Measurements from ENCODE around the gene CFAP70. TPM values are rescaled to one million over a fixed set of nuclear protein-coding genes. Genes with fewer than 3 reads are reported as not detected.
"Not testable (repeated sequence)": the region's sequence is repeated elsewhere in the genome, so short reads cannot be mapped to it uniquely, and the experiment has no call there.

Gene CFAP70
- under 1 TPM; 0.28 to 0.43 (median 0.37) TPM for total RNA-seq

- H3K9me3 Mint-ChIP-seq, result no peaks in the 10 kb centered on the region
- peaks cover 5% of the 10 kb centered on the region for H3K36me3 Mint-ChIP-seq (ENCODE audit: insufficient read depth)
- H3K4me3 Mint-ChIP-seq, result peak within 1 kb of the TSS; percentile 97
- ATAC-seq, result peak; percentile 99
- H3K27me3 Mint-ChIP-seq (ENCODE audit: low read depth), result peaks cover 3% of the 10 kb centered on the region
- peaks cover 13% of the 10 kb centered on the region for H3K4me1 Mint-ChIP-seq (ENCODE audit: low read depth)
- DNase-seq, result peak; percentile 87
These were observed at the start of gene CFAP70 for GRCh38 chr10:73358331-73359279. TSS of gene CFAP70 (minus strand) at chr10:73358864. CDS start at chr10:73354796, 4,068 bp downstream.

GRCh38 chr10:73408061-73408460 lies 49.4 kb upstream of the CFAP70 start:
- peaks cover 23% of the 10 kb centered on the region for H3K36me3 Mint-ChIP-seq (ENCODE audit: insufficient read depth)
- DNase-seq (no peak), ATAC-seq (no peak)
- H3K27me3 Mint-ChIP-seq (ENCODE audit: low read depth), result no peaks in the 10 kb centered on the region
- H3K9me3 Mint-ChIP-seq, result no peaks in the 10 kb centered on the region
- no peak overlapping the region for H3K4me3 Mint-ChIP-seq
- H3K4me1 Mint-ChIP-seq (ENCODE audit: low read depth), result peaks cover 69% of the 10 kb centered on the region

GRCh38 chr10:73407495-73407894 lies 48.8 kb upstream of the CFAP70 start:
- Mint-ChIP-seq H3K36me3 (ENCODE audit: insufficient read depth) (peaks cover 23% of the 10 kb centered on the region), H3K4me1 (ENCODE audit: low read depth) (peaks cover 66% of the 10 kb centered on the region), H3K4me3 (no peak overlapping the region), H3K27me3 (ENCODE audit: low read depth) (no peaks in the 10 kb centered on the region), H3K9me3 (no peaks in the 10 kb centered on the region)
- ATAC-seq, result no peak
- no peak for DNase-seq

- Mint-ChIP-seq H3K4me1 (ENCODE audit: low read depth) (peaks cover 60% of the 10 kb centered on the region), H3K27me3 (ENCODE audit: low read depth) (no peaks in the 10 kb centered on the region), H3K36me3 (ENCODE audit: insufficient read depth) (peaks cover 23% of the 10 kb centered on the region), H3K4me3 (no peak overlapping the region), H3K9me3 (no peaks in the 10 kb centered on the region)
- no peak for DNase-seq
- ATAC-seq, result no peak
These were observed 48.2 kb upstream of the CFAP70 start for GRCh38 chr10:73406846-73407245.

GRCh38 chr10:73405556-73405955 lies 46.9 kb upstream of the CFAP70 start:
- H3K27me3 Mint-ChIP-seq (ENCODE audit: low read depth), result no peaks in the 10 kb centered on the region
- ATAC-seq, result no peak
- H3K36me3 Mint-ChIP-seq (ENCODE audit: insufficient read depth), result peaks cover 18% of the 10 kb centered on the region
- H3K4me1 Mint-ChIP-seq (ENCODE audit: low read depth), result peaks cover 53% of the 10 kb centered on the region
- no peaks in the 10 kb centered on the region for H3K9me3 Mint-ChIP-seq
- H3K4me3 Mint-ChIP-seq, result no peak overlapping the region
- no peak for DNase-seq

GRCh38 chr10:73404690-73405089 lies 46.0 kb upstream of the CFAP70 start:
- no peak for DNase-seq
- Mint-ChIP-seq H3K9me3 (no peaks in the 10 kb centered on the region), H3K4me1 (ENCODE audit: low read depth) (peaks cover 48% of the 10 kb centered on the region), H3K4me3 (no peak overlapping the region), H3K27me3 (ENCODE audit: low read depth) (no peaks in the 10 kb centered on the region), H3K36me3 (ENCODE audit: insufficient read depth) (peaks cover 15% of the 10 kb centered on the region)
- no peak for ATAC-seq

GRCh38 chr10:73401636-73402035 lies 43.0 kb upstream of the CFAP70 start:
- ATAC-seq (no peak), DNase-seq (no peak)
- H3K9me3 Mint-ChIP-seq, result no peaks in the 10 kb centered on the region
- no peaks in the 10 kb centered on the region for H3K27me3 Mint-ChIP-seq (ENCODE audit: low read depth)
- no peak overlapping the region for H3K4me3 Mint-ChIP-seq
- peaks cover 24% of the 10 kb centered on the region for H3K4me1 Mint-ChIP-seq (ENCODE audit: low read depth)
- H3K36me3 Mint-ChIP-seq (ENCODE audit: insufficient read depth), result peaks cover 11% of the 10 kb centered on the region

- no peak for ATAC-seq
- peaks cover 25% of the 10 kb centered on the region for H3K36me3 Mint-ChIP-seq (ENCODE audit: insufficient read depth)
- H3K4me3 Mint-ChIP-seq, result no peak overlapping the region
- H3K4me1 Mint-ChIP-seq (ENCODE audit: low read depth), result peaks cover 10% of the 10 kb centered on the region
- H3K9me3 Mint-ChIP-seq, result no peaks in the 10 kb centered on the region
- no peak for DNase-seq
- H3K27me3 Mint-ChIP-seq (ENCODE audit: low read depth), result no peaks in the 10 kb centered on the region
These were observed 40.4 kb upstream of the CFAP70 start for GRCh38 chr10:73399063-73399462.

GRCh38 chr10:73398024-73398423 lies 39.4 kb upstream of the CFAP70 start:
- Mint-ChIP-seq H3K4me1 (ENCODE audit: low read depth) (peaks cover 8% of the 10 kb centered on the region), H3K36me3 (ENCODE audit: insufficient read depth) (peaks cover 31% of the 10 kb centered on the region), H3K9me3 (no peaks in the 10 kb centered on the region), H3K27me3 (ENCODE audit: low read depth) (no peaks in the 10 kb centered on the region), H3K4me3 (no peak overlapping the region)
- no peak for ATAC-seq
- no peak for DNase-seq

GRCh38 chr10:73394325-73394724 lies 35.7 kb upstream of the CFAP70 start:
- not testable (repeated sequence) for DNase-seq; H3K27me3 Mint-ChIP-seq (ENCODE audit: low read depth); ATAC-seq; H3K4me3 Mint-ChIP-seq; H3K9me3 Mint-ChIP-seq; H3K4me1 Mint-ChIP-seq (ENCODE audit: low read depth)
- H3K36me3 Mint-ChIP-seq (ENCODE audit: insufficient read depth), result peaks cover 46% of the 10 kb centered on the region

- no peaks in the 10 kb centered on the region for H3K27me3 Mint-ChIP-seq (ENCODE audit: low read depth)
- peaks cover 48% of the 10 kb centered on the region for H3K36me3 Mint-ChIP-seq (ENCODE audit: insufficient read depth)
- H3K9me3 Mint-ChIP-seq, result no peaks in the 10 kb centered on the region
- DNase-seq, result no peak
- no peak for ATAC-seq
- no peak overlapping the region for H3K4me3 Mint-ChIP-seq
- H3K4me1 Mint-ChIP-seq (ENCODE audit: low read depth), result no peaks in the 10 kb centered on the region
These were observed 29.6 kb upstream of the CFAP70 start for GRCh38 chr10:73388228-73388627.

GRCh38 chr10:73386583-73386982 lies 27.9 kb upstream of the CFAP70 start:
- Mint-ChIP-seq H3K27me3 (ENCODE audit: low read depth) (no peaks in the 10 kb centered on the region), H3K4me1 (ENCODE audit: low read depth) (no peaks in the 10 kb centered on the region), H3K36me3 (ENCODE audit: insufficient read depth) (peaks cover 49% of the 10 kb centered on the region), H3K9me3 (no peaks in the 10 kb centered on the region), H3K4me3 (no peak overlapping the region)
- DNase-seq (no peak), ATAC-seq (no peak)

- no peak overlapping the region for H3K4me3 Mint-ChIP-seq
- no peak for DNase-seq
- H3K36me3 Mint-ChIP-seq (ENCODE audit: insufficient read depth), result peaks cover 46% of the 10 kb centered on the region
- no peaks in the 10 kb centered on the region for H3K4me1 Mint-ChIP-seq (ENCODE audit: low read depth)
- no peak for ATAC-seq
- H3K27me3 Mint-ChIP-seq (ENCODE audit: low read depth), result no peaks in the 10 kb centered on the region
- no peaks in the 10 kb centered on the region for H3K9me3 Mint-ChIP-seq
These were observed 20.5 kb upstream of the CFAP70 start for GRCh38 chr10:73379064-73379748.

GRCh38 chr10:73376679-73377078 lies 18.0 kb upstream of the CFAP70 start:
- peaks cover 40% of the 10 kb centered on the region for H3K36me3 Mint-ChIP-seq (ENCODE audit: insufficient read depth)
- no peaks in the 10 kb centered on the region for H3K4me1 Mint-ChIP-seq (ENCODE audit: low read depth)
- DNase-seq (no peak), ATAC-seq (no peak)
- H3K9me3 Mint-ChIP-seq, result no peaks in the 10 kb centered on the region
- no peak overlapping the region for H3K4me3 Mint-ChIP-seq
- no peaks in the 10 kb centered on the region for H3K27me3 Mint-ChIP-seq (ENCODE audit: low read depth)

- peak; percentile 89 to 92 for ATAC-seq
- Mint-ChIP-seq H3K27me3 (ENCODE audit: low read depth) (no peaks in the 10 kb centered on the region), H3K9me3 (no peaks in the 10 kb centered on the region), H3K36me3 (ENCODE audit: insufficient read depth) (peaks cover 31% of the 10 kb centered on the region), H3K4me3 (no peak overlapping the region), H3K4me1 (ENCODE audit: low read depth) (peaks cover 12% of the 10 kb centered on the region)
- DNase-seq, result no peak
These were observed 9.6 kb upstream of the CFAP70 start for GRCh38 chr10:73368238-73368637.
